ENCODE results near the gene LRRC74A.

Gene LRRC74A

GRCh38 chr14:76820700-76821099, 5.5 kb upstream of the LRRC74A start:
- no peak overlapping the region for H3K9ac ChIP-seq (ENCODE audit: low read depth, low read length)
- H3K9me3 ChIP-seq (ENCODE audit: control insufficient read depth, insufficient read depth, low read length): peaks cover 3% of the 10 kb centered on the region; the same call in 1 of the 2 replicates
- H3K36me3 ChIP-seq (ENCODE audit: insufficient read depth, low read length): no peaks in the 10 kb centered on the region
- no peaks in the 10 kb centered on the region for H3K4me1 ChIP-seq (ENCODE audit: insufficient read depth, low read length)

GRCh38 chr14:76827696-76828296, 1.6 kb downstream of the LRRC74A start:
- Histone ChIP-seq H3K36me3 (ENCODE audit: insufficient read depth, low read length) (no peaks in the 10 kb centered on the region), H3K4me1 (ENCODE audit: insufficient read depth, low read length) (peaks cover 26% of the 10 kb centered on the region), H3K9ac (ENCODE audit: low read depth, low read length) (peak overlapping the region; percentile 20; the same call in 1 of the 2 replicates), H3K9me3 (ENCODE audit: control insufficient read depth, insufficient read depth, low read length) (no peaks in the 10 kb centered on the region)

GRCh38 chr14:76828339-76829012, 2.3 kb downstream of the LRRC74A start:
- no peaks in the 10 kb centered on the region for H3K36me3 ChIP-seq (ENCODE audit: insufficient read depth, low read length)
- H3K9me3 ChIP-seq (ENCODE audit: control insufficient read depth, insufficient read depth, low read length): no peaks in the 10 kb centered on the region
- H3K4me1 ChIP-seq (ENCODE audit: insufficient read depth, low read length): peaks cover 26% of the 10 kb centered on the region
- H3K9ac ChIP-seq (ENCODE audit: low read depth, low read length): peak overlapping the region; percentile 20; the same call in 1 of the 2 replicates

DNA sequence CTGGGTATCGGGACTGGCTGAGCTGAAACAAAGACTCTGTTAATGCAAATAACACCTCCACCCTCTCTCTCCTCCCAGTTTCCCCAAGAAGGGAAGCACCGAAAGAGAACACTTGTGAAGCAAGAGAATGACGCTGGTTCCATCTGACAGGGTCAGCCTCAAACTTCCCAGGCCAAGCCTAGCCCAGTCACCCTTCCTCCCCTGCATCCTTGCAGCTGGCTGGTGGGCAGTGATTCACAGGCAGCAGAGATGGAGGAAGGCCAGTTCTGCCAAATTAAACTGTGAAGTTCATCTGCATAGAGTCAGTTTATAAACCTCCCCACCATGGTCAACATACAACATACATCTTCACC, 2.8 kb downstream of the LRRC74A start:
- Histone ChIP-seq H3K4me1 (ENCODE audit: insufficient read depth, low read length) (peaks cover 26% of the 10 kb centered on the region), H3K9ac (ENCODE audit: low read depth, low read length) (no peak overlapping the region), H3K9me3 (ENCODE audit: control insufficient read depth, insufficient read depth, low read length) (no peaks in the 10 kb centered on the region), H3K36me3 (ENCODE audit: insufficient read depth, low read length) (no peaks in the 10 kb centered on the region)

DNA sequence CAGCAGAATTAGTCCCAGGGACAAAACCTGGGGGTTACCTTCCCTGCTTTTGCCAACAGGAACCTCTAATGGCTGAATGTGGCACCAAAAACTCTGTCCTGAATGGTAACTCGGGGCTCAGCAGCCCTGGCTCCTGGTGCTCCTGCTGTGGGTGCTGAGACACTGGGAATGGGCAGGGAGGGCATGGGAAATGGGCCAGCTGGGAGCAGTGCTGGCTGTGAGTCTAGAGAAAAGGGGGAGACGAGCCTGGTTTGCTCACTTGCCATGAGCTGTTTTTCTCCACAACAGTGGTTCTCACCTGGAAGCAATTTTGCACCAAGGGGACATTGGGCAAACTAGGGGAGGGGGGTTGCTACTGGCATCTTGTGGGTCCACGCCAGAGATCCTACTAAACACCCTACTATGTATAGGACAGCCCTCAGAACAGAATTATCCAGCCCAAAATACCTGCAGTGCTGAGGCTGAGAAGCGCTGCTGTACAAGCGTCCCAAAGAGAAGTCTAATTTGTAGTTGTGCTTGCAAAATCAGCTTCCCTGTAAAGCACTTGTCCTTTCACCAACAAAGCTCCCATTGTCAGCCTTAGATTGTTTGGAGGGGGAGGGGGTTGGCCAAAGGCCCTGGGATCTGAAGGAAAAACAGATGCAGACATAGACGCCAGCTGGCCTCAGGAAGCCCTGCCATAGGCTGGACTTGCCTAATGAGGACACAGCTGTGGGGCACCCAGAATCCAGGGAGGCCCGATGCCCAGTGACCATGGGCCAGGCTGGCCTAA, 3.6 kb downstream of the LRRC74A start:
- peaks cover 26% of the 10 kb centered on the region for H3K4me1 ChIP-seq (ENCODE audit: insufficient read depth, low read length)
- no peak overlapping the region for H3K9ac ChIP-seq (ENCODE audit: low read depth, low read length)
- no peaks in the 10 kb centered on the region for H3K36me3 ChIP-seq (ENCODE audit: insufficient read depth, low read length)
- H3K9me3 ChIP-seq (ENCODE audit: control insufficient read depth, insufficient read depth, low read length): no peaks in the 10 kb centered on the region

DNA sequence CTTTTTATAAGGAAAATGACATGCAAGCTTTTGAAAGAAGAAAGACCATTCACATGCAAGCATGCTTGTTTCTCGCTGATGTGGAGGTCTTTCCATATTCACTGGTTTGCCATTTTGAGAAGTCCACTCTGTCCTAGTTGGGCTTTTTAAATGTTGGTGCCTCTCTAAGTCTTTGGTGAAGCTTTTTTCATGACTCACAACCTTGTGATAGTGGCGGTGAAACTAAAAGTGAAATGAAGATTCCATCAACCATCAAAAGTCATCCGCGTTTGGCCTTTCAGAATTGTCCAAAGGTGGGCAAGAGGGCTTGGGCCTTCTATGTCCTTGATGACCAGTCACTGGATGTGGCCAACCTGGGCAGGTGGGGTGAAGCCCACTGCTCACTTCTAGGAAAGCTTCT, 4.3 kb downstream of the LRRC74A start:
- no peaks in the 10 kb centered on the region for H3K36me3 ChIP-seq (ENCODE audit: insufficient read depth, low read length)
- H3K9ac ChIP-seq (ENCODE audit: low read depth, low read length): no peak overlapping the region
- H3K4me1 ChIP-seq (ENCODE audit: insufficient read depth, low read length): peaks cover 26% of the 10 kb centered on the region
- H3K9me3 ChIP-seq (ENCODE audit: control insufficient read depth, insufficient read depth, low read length): no peaks in the 10 kb centered on the region

DNA sequence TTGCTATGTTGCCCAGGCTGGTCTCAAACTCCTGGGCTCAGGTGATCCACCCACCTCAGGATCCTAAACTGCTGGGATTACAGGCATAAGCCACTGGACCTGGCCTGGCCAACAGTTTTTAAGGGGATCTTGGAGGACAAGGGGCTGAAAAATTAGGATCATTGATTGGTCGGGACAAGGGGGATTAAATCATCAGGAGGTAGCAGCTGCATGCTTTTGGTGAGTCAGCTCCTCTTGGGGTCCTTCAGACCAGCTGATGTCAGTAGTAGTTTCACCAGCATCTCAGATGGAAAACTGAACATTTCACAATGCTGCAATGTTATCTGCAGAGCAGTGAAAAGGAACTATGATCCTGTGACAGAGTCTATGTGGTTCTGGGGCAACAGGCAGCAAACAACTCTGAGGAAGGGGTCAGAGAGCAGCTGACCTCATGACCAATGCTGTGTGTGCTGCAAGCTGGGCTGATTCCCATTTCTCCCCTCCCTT, 6.3 kb downstream of the LRRC74A start:
- Histone ChIP-seq H3K36me3 (ENCODE audit: insufficient read depth, low read length) (no peaks in the 10 kb centered on the region), H3K9ac (ENCODE audit: low read depth, low read length) (no peak overlapping the region), H3K4me1 (ENCODE audit: insufficient read depth, low read length) (peaks cover 26% of the 10 kb centered on the region), H3K9me3 (ENCODE audit: control insufficient read depth, insufficient read depth, low read length) (no peaks in the 10 kb centered on the region)

GRCh38 chr14:76833011-76833410, 6.8 kb downstream of the LRRC74A start:
- no peaks in the 10 kb centered on the region for H3K9me3 ChIP-seq (ENCODE audit: control insufficient read depth, insufficient read depth, low read length)
- peaks cover 21% of the 10 kb centered on the region for H3K4me1 ChIP-seq (ENCODE audit: insufficient read depth, low read length)
- H3K9ac ChIP-seq (ENCODE audit: low read depth, low read length): no peak overlapping the region
- H3K36me3 ChIP-seq (ENCODE audit: insufficient read depth, low read length): no peaks in the 10 kb centered on the region

DNA sequence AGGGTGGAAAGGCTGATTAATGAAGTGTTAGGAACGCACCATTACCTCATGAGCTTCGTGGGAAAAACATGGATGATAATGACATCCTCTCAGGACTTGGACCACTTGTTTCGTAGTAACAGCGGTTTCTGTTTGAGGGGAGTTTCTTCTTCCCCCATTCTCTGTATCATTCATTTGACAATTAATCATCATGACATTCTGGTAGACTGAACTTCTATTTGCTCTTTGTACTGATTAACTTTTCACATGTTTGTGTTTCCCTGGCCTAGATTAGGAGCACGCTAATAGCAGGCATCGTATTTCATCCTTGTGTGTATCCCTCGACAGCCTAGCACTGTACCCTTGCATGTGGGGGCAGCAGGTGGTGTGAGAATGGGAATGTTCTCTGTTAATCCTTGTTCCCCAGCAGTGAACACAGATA, 8.0 kb downstream of the LRRC74A start:
- Histone ChIP-seq H3K36me3 (ENCODE audit: insufficient read depth, low read length) (no peaks in the 10 kb centered on the region), H3K9me3 (ENCODE audit: control insufficient read depth, insufficient read depth, low read length) (no peaks in the 10 kb centered on the region), H3K4me1 (ENCODE audit: insufficient read depth, low read length) (peaks cover 11% of the 10 kb centered on the region), H3K9ac (ENCODE audit: low read depth, low read length) (no peak overlapping the region)

GRCh38 chr14:76836029-76836630, 9.9 kb downstream of the LRRC74A start:
- Histone ChIP-seq H3K9me3 (ENCODE audit: control insufficient read depth, insufficient read depth, low read length) (no peaks in the 10 kb centered on the region), H3K9ac (ENCODE audit: low read depth, low read length) (no peak overlapping the region), H3K36me3 (ENCODE audit: insufficient read depth, low read length) (no peaks in the 10 kb centered on the region), H3K4me1 (ENCODE audit: insufficient read depth, low read length) (no peaks in the 10 kb centered on the region)

GRCh38 chr14:76837524-76837923, 11.3 kb downstream of the LRRC74A start:
- Histone ChIP-seq H3K36me3 (ENCODE audit: insufficient read depth, low read length) (no peaks in the 10 kb centered on the region), H3K4me1 (ENCODE audit: insufficient read depth, low read length) (no peaks in the 10 kb centered on the region), H3K9ac (ENCODE audit: low read depth, low read length) (no peak overlapping the region), H3K9me3 (ENCODE audit: control insufficient read depth, insufficient read depth, low read length) (no peaks in the 10 kb centered on the region)

DNA sequence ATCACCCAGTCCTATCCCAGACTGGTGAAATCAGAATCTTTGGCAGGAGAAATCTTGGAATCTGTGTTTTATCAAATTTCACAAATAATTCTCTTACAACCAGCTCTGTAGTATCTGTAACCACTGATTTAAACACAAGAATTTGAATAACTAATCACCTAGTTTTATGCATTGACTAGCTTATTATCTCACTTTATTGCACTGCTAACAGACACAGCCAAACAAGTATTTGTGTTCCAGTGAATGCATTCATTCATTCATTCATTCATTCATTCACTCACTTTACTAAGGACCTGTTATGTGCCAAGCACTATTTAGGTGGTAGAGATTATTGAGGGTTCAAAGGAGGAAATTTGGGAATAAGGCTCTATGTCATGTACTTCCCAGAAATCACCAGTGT, 16.2 kb downstream of the LRRC74A start:
- Histone ChIP-seq H3K9ac (ENCODE audit: low read depth, low read length) (no peak overlapping the region), H3K4me1 (ENCODE audit: insufficient read depth, low read length) (no peaks in the 10 kb centered on the region), H3K9me3 (ENCODE audit: control insufficient read depth, insufficient read depth, low read length) (no peaks in the 10 kb centered on the region), H3K36me3 (ENCODE audit: insufficient read depth, low read length) (no peaks in the 10 kb centered on the region)

DNA sequence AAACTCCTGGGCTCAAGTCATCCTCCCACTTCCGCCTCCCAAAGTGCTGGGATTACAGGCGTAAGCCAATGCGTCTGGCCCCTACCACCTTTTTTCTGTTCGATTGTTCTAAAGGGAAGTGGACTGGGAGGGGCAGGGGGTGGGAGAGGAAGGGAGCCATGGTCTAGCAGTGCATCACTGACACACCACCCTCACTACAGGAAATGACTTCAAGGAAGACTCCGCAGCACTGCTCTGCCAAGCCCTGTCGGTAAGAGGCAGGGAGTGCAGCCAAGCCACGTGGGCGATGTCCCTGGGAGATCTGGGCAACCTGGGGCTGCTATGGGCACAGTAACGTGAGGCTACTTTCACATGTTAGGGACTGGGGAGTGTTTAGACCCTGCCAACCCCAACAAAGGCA, 18.0 kb downstream of the LRRC74A start:
- H3K4me1 ChIP-seq (ENCODE audit: insufficient read depth, low read length): no peaks in the 10 kb centered on the region
- no peaks in the 10 kb centered on the region for H3K9me3 ChIP-seq (ENCODE audit: control insufficient read depth, insufficient read depth, low read length)
- no peak overlapping the region for H3K9ac ChIP-seq (ENCODE audit: low read depth, low read length)
- H3K36me3 ChIP-seq (ENCODE audit: insufficient read depth, low read length): no peaks in the 10 kb centered on the region

DNA sequence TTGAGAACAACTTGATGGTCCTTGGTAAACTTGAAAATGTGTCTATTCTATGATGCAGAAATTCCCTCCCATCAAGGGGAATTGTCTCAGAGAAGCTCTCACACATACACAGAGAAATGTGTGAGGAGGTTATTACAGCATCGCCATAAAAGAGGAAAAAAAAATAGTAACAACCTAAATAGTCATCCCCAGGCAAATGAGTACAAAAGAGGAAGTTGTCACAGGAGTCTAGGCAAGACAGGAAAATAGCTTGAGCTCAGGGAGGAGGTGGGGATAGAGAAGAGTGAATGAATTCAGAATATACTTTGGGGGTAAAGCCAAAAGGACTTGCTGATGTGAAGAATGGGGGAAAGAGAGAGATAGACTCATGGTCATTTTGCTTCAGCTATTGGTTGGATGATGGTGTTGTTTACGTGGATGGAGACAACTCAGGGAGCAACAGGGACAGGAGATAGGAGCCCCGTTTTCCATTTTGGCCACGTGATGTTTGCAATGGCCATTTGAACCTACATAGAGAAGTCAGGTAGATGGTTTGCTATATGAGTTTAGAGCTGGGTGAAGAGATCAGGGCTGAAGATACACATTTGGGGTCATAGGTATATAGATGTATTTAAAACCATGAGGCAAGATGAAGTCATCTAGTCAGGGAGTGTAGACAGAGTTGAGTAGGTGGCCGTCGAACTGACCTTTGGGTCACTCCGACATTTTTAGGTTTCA, 20.3 kb downstream of the LRRC74A start:
- Histone ChIP-seq H3K4me1 (ENCODE audit: insufficient read depth, low read length) (no peaks in the 10 kb centered on the region), H3K36me3 (ENCODE audit: insufficient read depth, low read length) (no peaks in the 10 kb centered on the region), H3K9me3 (ENCODE audit: control insufficient read depth, insufficient read depth, low read length) (no peaks in the 10 kb centered on the region)

More for the DNA sequence above, 20.3 kb downstream of the LRRC74A start:
- H3K9ac ChIP-seq (ENCODE audit: low read depth, low read length): no peak overlapping the region
